ENCODE results near the gene RGL1. TPM values are rescaled to one million over a fixed set of nuclear protein-coding genes. Genes with fewer than 3 reads are reported as not detected.

Gene RGL1
- total and polyA plus RNA-seq, 8 donors, result 0.58 to 22.2 (median 8.5) TPM

- DNase-seq, result no peak
- no peak overlapping the region for H3K27ac ChIP-seq
- no peaks in the 10 kb centered on the region for H3K36me3 ChIP-seq
- intact Hi-C loops (cut with DNase I; ENCODE audit: low total_unique reads), result no loop called here
- H3K4me1 ChIP-seq, result no peaks in the 10 kb centered on the region
- TF ChIP-seq POLR2AphosphoS5 (IDR thresholded peaks at IDR 0.05) (no peak), EP300 (IDR thresholded peaks at IDR 0.05) (no peak), CTCF (IDR thresholded peaks at IDR 0.05) (no peak), POLR2A (IDR thresholded peaks at IDR 0.05) (no peak)
- H3K4me3 ChIP-seq, result no peak overlapping the region
- no peaks in the 10 kb centered on the region for H3K9me3 ChIP-seq
- H3K27me3 ChIP-seq, result no peaks in the 10 kb centered on the region
These were observed 13.6 kb upstream of the RGL1 start for GRCh38 chr1:183791319-183791718.

GRCh38 chr1:183792300-183792699 is 12.6 kb upstream of the RGL1 start:
- Histone ChIP-seq H3K27ac (no peak overlapping the region), H3K9me3 (no peaks in the 10 kb centered on the region), H3K36me3 (no peaks in the 10 kb centered on the region), H3K4me3 (no peak overlapping the region), H3K27me3 (no peaks in the 10 kb centered on the region), H3K4me1 (no peaks in the 10 kb centered on the region)
- DNase-seq, result no peak
- TF ChIP-seq CTCF (IDR thresholded peaks at IDR 0.05) (no peak), EP300 (IDR thresholded peaks at IDR 0.05) (no peak), POLR2A (IDR thresholded peaks at IDR 0.05) (no peak), POLR2AphosphoS5 (IDR thresholded peaks at IDR 0.05) (no peak)
- WGBS, 5 donors, result 76 to 89% (median 86%) methylated on average over 2 of the region's 2 CpGs
- intact Hi-C loops (cut with DNase I; ENCODE audit: low total_unique reads), result no loop called here

- Histone ChIP-seq H3K4me3 (no peak overlapping the region), H3K27ac (no peak overlapping the region), H3K4me1 (no peaks in the 10 kb centered on the region), H3K27me3 (no peaks in the 10 kb centered on the region), H3K36me3 (no peaks in the 10 kb centered on the region), H3K9me3 (no peaks in the 10 kb centered on the region)
- no peak for DNase-seq
- WGBS, 5 donors, result 65 to 81% (median 74%) methylated on average over 1 of the region's 1 CpG
- intact Hi-C loops (cut with DNase I; ENCODE audit: low total_unique reads), result no loop called here
- TF ChIP-seq CTCF (IDR thresholded peaks at IDR 0.05), result no peak
- no peak for TF ChIP-seq EP300 (IDR thresholded peaks at IDR 0.05)
- no peak for TF ChIP-seq POLR2A (IDR thresholded peaks at IDR 0.05)
- TF ChIP-seq POLR2AphosphoS5 (IDR thresholded peaks at IDR 0.05), result no peak
These were observed 10.8 kb upstream of the RGL1 start for GRCh38 chr1:183794088-183794487.

- Histone ChIP-seq H3K36me3 (no peaks in the 10 kb centered on the region), H3K4me1 (peaks cover 0 to 14% (median 8%) of the 10 kb centered on the region in 4 donors), H3K4me3 (no peak overlapping the region), H3K27me3 (no peaks in the 10 kb centered on the region), H3K27ac (no peak overlapping the region), H3K9me3 (peaks cover 0 to 11% (median 5%) of the 10 kb centered on the region in 4 donors)
- WGBS, 5 donors, result 75 to 95% (median 82%) methylated on average over 1 of the region's 1 CpG
- DNase-seq, result no peak
- TF ChIP-seq POLR2A (IDR thresholded peaks at IDR 0.05) (no peak), EP300 (IDR thresholded peaks at IDR 0.05) (no peak), CTCF (IDR thresholded peaks at IDR 0.05) (no peak), POLR2AphosphoS5 (IDR thresholded peaks at IDR 0.05) (no peak)
- intact Hi-C loops (cut with DNase I; ENCODE audit: low total_unique reads), result no loop called here
These were observed 4.5 kb upstream of the RGL1 start for GRCh38 chr1:183800449-183800848.
